C4-2B (cell line): ENCODE results near the gene HSPA4.

Source experiments
- CTCF ChIP-seq: fragments of 450-650 bp; conservative IDR thresholded peaks from 2 replicates; pipeline ENCODE4 v1.5.1; 2017; ENCODE audit warnings: mild to moderate bottlenecking
- ZFX ChIP-seq: fragments of 450-650 bp; IDR thresholded peaks from 2 replicates; pipeline ENCODE4 v1.6.1; 2017

- TF ChIP-seq CTCF (no peak), ZFX (no peak)
Measured at GRCh38 chr5:133079048-133079447, 27.2 kb downstream of the HSPA4 start.
